HepG2 (cell line): ENCODE results near the gene EIF4ENIF1. TPM values are rescaled to one million over a fixed set of nuclear protein-coding genes. Genes with fewer than 3 reads are reported as not detected.

Source experiments
- AFF4 ChIP-seq: sonication (generic); formaldehyde crosslinking; IDR thresholded peaks from 2 replicates; pipeline ENCODE4 v1.4.0; 2020; ENCODE audit warnings: missing genetic modification reagents
- DMAP1 ChIP-seq: IDR thresholded peaks from 2 replicates; pipeline ENCODE4 v1.6.1; 2016
- ESRRA ChIP-seq: sonication (generic); formaldehyde crosslinking; IDR thresholded peaks from 2 replicates; pipeline ENCODE4 v1.5.1; 2020; ENCODE audit warnings: mild to moderate bottlenecking, low read depth, missing genetic modification reagents
- GTF2F1 ChIP-seq: fragments of 150-350 bp; IDR thresholded peaks from 2 replicates; pipeline ENCODE4 v1.6.1; 2014; ENCODE audit warnings: low read length
- HOXA9 ChIP-seq: sonication (generic); formaldehyde crosslinking; IDR thresholded peaks from 2 replicates; pipeline ENCODE4 v1.8.1; 2022; ENCODE audit warnings: missing genetic modification reagents, mild to moderate bottlenecking, moderate library complexity, borderline replicate concordance
- JUNB ChIP-seq: sonication (generic); formaldehyde crosslinking; IDR thresholded peaks from 2 replicates; pipeline ENCODE4 v1.8.0; 2022; ENCODE audit warnings: missing genetic modification reagents, mild to moderate bottlenecking, borderline replicate concordance
- KAT7 ChIP-seq: IDR thresholded peaks from 2 replicates; pipeline ENCODE4 v1.6.1; 2018; ENCODE audit warnings: borderline replicate concordance, missing compliant biosample characterization
- MAFF ChIP-seq: IDR thresholded peaks from 2 replicates; pipeline ENCODE4 v1.6.1; 2011; ENCODE audit warnings: low read depth, low read length, improper control_type of control experiment
- MTERF4 ChIP-seq: sonication (generic); formaldehyde crosslinking; IDR thresholded peaks from 2 replicates; pipeline ENCODE4 v1.8.0; 2023; ENCODE audit warnings: mild to moderate bottlenecking, missing genetic modification reagents
- NFIB ChIP-seq: sonication (generic); formaldehyde crosslinking; IDR thresholded peaks from 2 replicates; pipeline ENCODE4 v1.9.0; 2021; ENCODE audit warnings: missing genetic modification reagents, mild to moderate bottlenecking, borderline replicate concordance
- RBFOX2 ChIP-seq: fragments of 200-400 bp; formaldehyde crosslinking; IDR thresholded peaks from 2 replicates; pipeline ENCODE4 v1.6.1; 2017; ENCODE audit warnings: low read depth, mild to moderate bottlenecking, low read length
- REPIN1 ChIP-seq: sonication (generic); formaldehyde crosslinking; IDR thresholded peaks from 2 replicates; pipeline ENCODE4 v1.8.0; 2022; ENCODE audit warnings: missing genetic modification reagents, low read depth, mild to moderate bottlenecking, borderline replicate concordance
- SMAD3 ChIP-seq: sonication (generic); formaldehyde crosslinking; IDR thresholded peaks from 2 replicates; pipeline ENCODE4 v1.4.0; 2020; ENCODE audit warnings: missing genetic modification reagents
- SUZ12 ChIP-seq: fragments of 150-350 bp; IDR thresholded peaks from 2 replicates; pipeline ENCODE4 v1.6.1; 2014; ENCODE audit warnings: low read depth, low read length
- ZBTB2 ChIP-seq: sonication (generic); formaldehyde crosslinking; IDR thresholded peaks from 2 replicates; pipeline ENCODE4 v1.8.0; 2022; ENCODE audit warnings: low read depth, missing genetic modification reagents
- ZBTB20 ChIP-seq: sonication (generic); formaldehyde crosslinking; IDR thresholded peaks from 2 replicates; pipeline ENCODE4 v1.8.1; 2023; ENCODE audit warnings: missing genetic modification reagents, low read depth, mild to moderate bottlenecking, borderline replicate concordance
- ZFP62 ChIP-seq: sonication (generic); formaldehyde crosslinking; IDR thresholded peaks from 2 replicates; pipeline ENCODE4 v1.4.0; 2020; ENCODE audit warnings: missing genetic modification reagents
- ZFP90 ChIP-seq: sonication (generic); formaldehyde crosslinking; IDR thresholded peaks from 2 replicates; pipeline ENCODE4 v1.8.0; 2022; ENCODE audit warnings: missing genetic modification reagents, mild to moderate bottlenecking, inconsistent platforms, borderline replicate concordance
- ZFYVE20 ChIP-seq: sonication (generic); formaldehyde crosslinking; IDR thresholded peaks from 2 replicates; pipeline ENCODE4 v1.8.0; 2023; ENCODE audit warnings: low read depth, mild to moderate bottlenecking, moderate library complexity, missing genetic modification reagents, borderline replicate concordance
- ZMAT3 ChIP-seq: sonication (generic); formaldehyde crosslinking; conservative IDR thresholded peaks from 2 replicates; pipeline ENCODE4 v1.7.0; 2021; ENCODE audit warnings: missing genetic modification reagents
- ZNF264 ChIP-seq: sonication (generic); formaldehyde crosslinking; IDR thresholded peaks from 2 replicates; pipeline ENCODE4 v1.4.0; 2020; ENCODE audit warnings: missing genetic modification reagents
- ZNF3 ChIP-seq: IDR thresholded peaks from 2 replicates; pipeline ENCODE4 v1.7.0; 2017; ENCODE audit warnings: inconsistent platforms
- ZNF451 ChIP-seq: sonication (generic); formaldehyde crosslinking; IDR thresholded peaks from 2 replicates; pipeline ENCODE4 v1.5.0; 2020; ENCODE audit warnings: mild to moderate bottlenecking, missing genetic modification reagents
- ZNF629 ChIP-seq: sonication (generic); formaldehyde crosslinking; conservative IDR thresholded peaks from 2 replicates; pipeline ENCODE4 v1.5.0; 2020; ENCODE audit warnings: missing genetic modification reagents
- ZNF891 ChIP-seq: sonication (generic); formaldehyde crosslinking; IDR thresholded peaks from 2 replicates; pipeline ENCODE4 v1.5.0; 2020; ENCODE audit warnings: mild to moderate bottlenecking, missing genetic modification reagents
- polyA plus RNA-seq, 8 experiments: library from polyadenylated mRNA; depleted of rRNA in 3 of 8; stranded (reverse) in 7 of 8; unstranded in 1 of 8; fragments of >200 nt; fragmentation: Illumina TruSeq in 4 of 8; extraction: Trizol in 4 of 8; gene quantifications; 2 replicates each; pipeline versions ENCODE4 v1.2.1 to v1.2.3, GENCODE V29; 2011 to 2016; ENCODE audit warnings: low read depth in 4 of 8, missing spikeins in 1 of 8, mixed read lengths in 1 of 8; ENCODE audit not compliant: insufficient read depth in 1 of 8
- total RNA-seq, 5 experiments: library from RNA; depleted of rRNA; stranded (reverse); fragments of >200 nt; fragmentation: Illumina TruSeq; extraction: Trizol; gene quantifications; 2 replicates each; pipeline ENCODE4 v1.2.3, GENCODE V29; 2016; ENCODE audit warnings: low read depth in 1 of 5

Gene EIF4ENIF1
- total and polyA plus RNA-seq, 2 of the 13 experiments (the other 11 are each of a cell fraction or from before 2014, with no cell fraction given), result 11.9 to 12.3 TPM

GRCh38 chr22:31489632-31490495, at the start of gene EIF4ENIF1 (continued):
- TF ChIP-seq MTERF4 (CRISPR knock-in tag), result peak; percentile 65; the same call in 1 of the 2 replicates
- no peak for TF ChIP-seq ZBTB20 (CRISPR knock-in tag)
- no peak for TF ChIP-seq SUZ12
- TF ChIP-seq AFF4 (CRISPR knock-in tag), result 0 out of 2 replicates have a peak, but pooled peaks have one; percentile 50
- TF ChIP-seq MAFF, result no peak
- peak; percentile 74; the same call in 1 of the 2 replicates for TF ChIP-seq REPIN1 (CRISPR knock-in tag)
- TF ChIP-seq NFIB (CRISPR knock-in tag), result no peak
- TF ChIP-seq ZFYVE20, result no peak
- TF ChIP-seq ZFP62, result no peak
- peak; percentile 62 for TF ChIP-seq ZNF891
- no peak for TF ChIP-seq ZNF3 (CRISPR knock-in tag)
- peak; percentile 49 for TF ChIP-seq DMAP1
- peak; percentile 25; the same call in 1 of the 2 replicates for TF ChIP-seq SMAD3
- no peak; the same call in none of the 2 replicates for TF ChIP-seq KAT7 (CRISPR knock-in tag)
- peak; percentile 83 for TF ChIP-seq ZBTB2
- peak; percentile 85 for TF ChIP-seq RBFOX2
- peak; percentile 15; the same call in 1 of the 2 replicates for TF ChIP-seq ESRRA (CRISPR knock-in tag)
- TF ChIP-seq GTF2F1, result no peak
- TF ChIP-seq ZMAT3 (CRISPR knock-in tag), result peak; percentile 71; the same call in 1 of the 2 replicates
- TF ChIP-seq JUNB (CRISPR knock-in tag), result no peak
- no peak for TF ChIP-seq ZNF264
- TF ChIP-seq HOXA9 (CRISPR knock-in tag), result no peak
- peak; percentile 93 for TF ChIP-seq ZNF451 (CRISPR knock-in tag)
- peak; percentile 35; the same call in 1 of the 2 replicates for TF ChIP-seq ZFP90 (CRISPR knock-in tag)
- TF ChIP-seq ZNF629 (CRISPR knock-in tag), result no peak
